Activated effector memory CD4-positive, alpha-beta T cell treated with Interleukin-2 at 50 U/mL for 16 hours (primary cell): ENCODE measurements around the gene CCDC192.

Source experiments
- DNase-seq: peaks from one replicate; pipeline ENCODE4 v3.0.0-alpha.2; 2020

The CCDC192 gene

DNA sequence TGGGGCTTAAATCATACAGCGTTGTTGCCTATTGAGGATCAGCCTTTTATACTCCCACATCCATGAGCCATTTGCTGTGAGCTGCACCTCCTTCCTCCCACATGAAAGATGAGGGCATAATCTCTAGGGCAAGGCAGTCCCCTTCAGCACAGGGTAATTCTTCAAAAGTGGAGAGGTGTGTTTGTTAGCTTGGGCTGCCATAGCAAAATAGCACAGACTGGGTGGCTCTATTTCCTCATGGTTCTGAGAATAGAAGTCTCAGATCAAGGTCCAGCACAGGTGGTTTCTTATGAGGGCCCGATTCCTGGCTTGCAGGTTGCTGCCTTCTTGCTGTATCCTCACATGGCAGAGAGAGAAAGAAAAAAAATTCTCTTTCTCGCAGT, 258.6 kb downstream of the CCDC192 start:
- DNase-seq = no peak

DNA sequence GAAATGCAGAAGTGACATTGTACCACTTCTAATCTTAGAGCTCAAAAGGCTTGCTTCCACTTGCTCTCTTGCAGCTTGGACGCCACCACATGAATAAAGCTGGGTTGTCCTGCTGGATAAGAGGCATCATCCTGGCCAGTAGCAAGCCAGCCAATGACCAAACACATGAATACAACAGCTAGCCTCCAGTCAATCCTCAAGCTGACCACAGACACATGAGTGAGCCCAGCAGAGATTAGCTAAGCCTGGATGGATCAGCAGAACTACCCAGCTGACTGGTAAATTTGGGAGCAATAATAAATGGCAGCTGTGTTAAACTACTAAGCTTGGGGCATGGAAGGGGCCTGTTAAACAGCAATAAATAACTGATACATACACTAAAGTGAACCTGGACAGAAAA, 259.3 kb downstream of the CCDC192 start:
- DNase-seq = no peak

DNA sequence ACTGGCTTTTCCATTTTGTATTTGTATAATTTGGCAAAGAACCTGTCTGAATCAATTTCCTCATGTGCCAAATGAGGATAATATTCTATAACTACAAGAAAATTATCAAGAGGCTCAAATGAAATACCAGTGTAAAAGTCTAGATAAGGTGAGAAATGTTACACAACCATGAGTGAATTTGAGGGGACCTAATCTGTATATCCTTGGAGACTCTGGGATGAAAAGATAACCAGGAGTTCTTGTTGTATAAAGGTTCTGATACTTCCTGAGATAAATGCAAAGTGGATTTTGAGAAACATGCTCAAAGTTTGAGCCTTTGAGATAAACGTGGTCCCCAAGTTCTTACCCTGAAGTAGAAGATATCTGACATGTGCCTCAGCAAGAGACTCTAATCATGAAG, 260.0 kb downstream of the CCDC192 start:
- DNase-seq = no peak

DNA sequence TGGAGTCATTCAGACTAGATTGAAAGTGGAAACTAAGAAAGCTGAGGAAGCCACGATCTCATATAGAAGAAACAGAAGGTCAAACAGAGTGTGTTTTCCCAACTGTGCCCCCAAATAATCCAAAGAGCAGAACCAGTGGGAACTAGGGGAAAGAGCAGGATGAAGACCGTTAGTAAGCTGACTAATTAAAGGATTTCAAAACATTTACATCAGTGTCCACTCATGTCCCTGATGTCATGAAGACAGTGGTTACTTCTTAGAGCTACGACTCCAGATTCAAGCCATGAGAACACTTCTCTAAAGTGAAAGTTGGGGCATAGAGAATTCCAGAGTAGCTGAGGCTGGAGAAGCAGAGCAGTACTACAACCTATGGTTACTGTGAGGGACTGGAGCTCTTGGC, 260.7 kb downstream of the CCDC192 start:
- no peak for DNase-seq

DNA sequence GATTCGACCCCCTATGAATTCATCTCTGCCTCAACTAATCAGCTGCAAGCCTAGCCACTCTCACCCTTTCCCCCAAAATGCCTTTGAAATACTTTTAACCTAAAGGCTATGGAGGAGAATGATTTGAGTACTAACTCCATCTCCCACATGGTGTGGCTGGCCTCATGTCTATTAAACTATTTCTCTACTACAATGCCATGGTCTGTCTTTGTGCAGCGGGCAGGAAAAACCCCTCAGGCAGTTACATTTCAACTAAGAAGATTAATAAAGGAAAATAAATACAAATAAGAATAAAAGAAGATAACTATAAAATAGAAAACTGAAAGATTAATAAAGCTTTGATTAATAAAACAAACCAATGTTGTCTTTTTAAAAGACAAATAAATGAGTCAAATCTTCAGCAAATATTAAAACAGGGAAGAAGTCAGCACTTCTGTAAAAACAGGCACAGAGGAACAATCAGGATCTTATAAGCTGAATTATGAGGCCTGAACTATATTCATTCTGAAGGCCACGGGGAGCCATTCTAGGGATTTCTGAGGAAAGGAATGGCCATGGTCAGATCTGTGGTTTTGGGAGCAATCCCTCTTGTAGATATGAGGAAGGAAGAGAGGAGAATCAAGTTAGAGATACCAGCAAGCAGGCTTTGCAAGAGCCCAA, 264.3 kb downstream of the CCDC192 start:
- no peak for DNase-seq

DNA sequence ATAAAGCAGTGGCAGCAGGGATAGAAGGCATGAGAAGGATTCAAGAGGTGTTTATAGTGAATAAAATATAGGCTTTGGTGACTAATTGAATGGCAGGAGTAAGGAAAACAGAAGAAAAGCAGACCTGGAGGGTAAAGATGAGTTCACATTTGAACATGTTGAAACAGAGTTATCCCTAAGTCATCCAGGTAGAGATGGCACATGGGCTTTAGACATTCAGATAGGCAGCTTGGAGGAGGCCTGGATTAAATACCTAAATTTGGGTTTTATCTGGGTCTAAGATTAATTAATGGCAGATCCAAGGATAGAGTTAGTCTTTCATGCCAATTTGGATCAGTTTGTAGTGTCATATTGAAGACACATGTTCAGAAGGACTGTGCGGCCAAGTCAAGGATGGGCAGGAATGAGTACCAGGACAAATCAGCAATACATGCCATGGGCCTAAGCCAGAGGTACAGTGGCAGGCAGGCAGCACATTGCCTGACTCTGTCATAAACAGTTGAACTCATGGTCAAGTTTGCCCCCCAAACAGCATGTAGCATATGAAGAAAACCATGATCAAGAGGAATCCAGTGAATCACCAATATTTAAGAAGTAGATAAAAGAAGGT, 264.9 kb downstream of the CCDC192 start:
- DNase-seq = no peak

- DNase-seq = no peak
Observed at GRCh38 chr5:127969002-127969401, 265.8 kb downstream of the CCDC192 start.

DNA sequence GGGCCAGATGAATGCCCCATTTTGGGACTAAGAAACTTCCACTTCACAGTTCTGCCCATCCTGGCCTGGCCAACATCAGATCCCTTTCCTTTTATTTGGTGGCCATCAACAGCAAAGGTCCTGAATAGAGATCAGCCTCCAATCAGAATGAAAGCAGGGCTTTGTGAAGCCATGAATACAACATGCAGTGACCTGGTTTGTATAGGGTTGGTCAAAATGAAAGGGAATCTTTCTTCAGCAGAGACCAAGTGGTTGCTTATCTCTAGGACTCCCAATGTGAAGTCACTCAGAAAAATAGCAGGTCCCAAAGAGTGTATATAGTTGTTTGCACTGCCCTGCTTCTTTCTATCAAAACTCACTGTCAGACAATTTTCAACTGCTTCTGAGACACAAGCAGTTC, 266.5 kb downstream of the CCDC192 start:
- no peak for DNase-seq

- no peak for DNase-seq
Observed at GRCh38 chr5:127970081-127970480, 266.9 kb downstream of the CCDC192 start.

DNA sequence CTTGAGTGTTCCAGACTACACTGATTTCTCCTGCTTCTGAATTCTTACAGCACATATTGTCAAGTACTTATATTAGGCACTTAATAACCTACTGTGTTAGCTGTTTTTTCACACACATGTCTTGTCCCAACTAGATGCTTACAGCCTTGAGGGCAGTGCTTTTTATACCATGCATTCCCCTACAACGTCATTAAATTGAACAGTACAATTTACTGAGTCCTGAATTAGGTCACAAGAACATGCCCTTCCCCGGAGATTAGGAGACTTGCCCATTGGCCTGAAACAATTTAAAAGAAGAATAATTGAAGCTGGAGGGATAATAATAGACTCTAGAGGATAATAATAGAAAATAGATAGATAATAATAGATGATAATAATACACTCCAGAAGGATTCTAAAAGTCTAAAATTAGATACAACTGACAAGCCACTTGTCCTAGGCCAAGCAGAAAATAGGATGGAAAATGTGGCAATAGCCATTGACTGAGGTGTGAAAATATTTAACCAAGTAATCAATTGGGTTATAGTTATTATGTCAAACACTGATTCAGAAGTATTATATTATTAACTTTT, 267.7 kb downstream of the CCDC192 start:
- DNase-seq = no peak

- no peak for DNase-seq
Observed at GRCh38 chr5:127975961-127976360, 272.8 kb downstream of the CCDC192 start.

GRCh38 chr5:127976525-127976924, 273.3 kb downstream of the CCDC192 start:
- no peak for DNase-seq

DNA sequence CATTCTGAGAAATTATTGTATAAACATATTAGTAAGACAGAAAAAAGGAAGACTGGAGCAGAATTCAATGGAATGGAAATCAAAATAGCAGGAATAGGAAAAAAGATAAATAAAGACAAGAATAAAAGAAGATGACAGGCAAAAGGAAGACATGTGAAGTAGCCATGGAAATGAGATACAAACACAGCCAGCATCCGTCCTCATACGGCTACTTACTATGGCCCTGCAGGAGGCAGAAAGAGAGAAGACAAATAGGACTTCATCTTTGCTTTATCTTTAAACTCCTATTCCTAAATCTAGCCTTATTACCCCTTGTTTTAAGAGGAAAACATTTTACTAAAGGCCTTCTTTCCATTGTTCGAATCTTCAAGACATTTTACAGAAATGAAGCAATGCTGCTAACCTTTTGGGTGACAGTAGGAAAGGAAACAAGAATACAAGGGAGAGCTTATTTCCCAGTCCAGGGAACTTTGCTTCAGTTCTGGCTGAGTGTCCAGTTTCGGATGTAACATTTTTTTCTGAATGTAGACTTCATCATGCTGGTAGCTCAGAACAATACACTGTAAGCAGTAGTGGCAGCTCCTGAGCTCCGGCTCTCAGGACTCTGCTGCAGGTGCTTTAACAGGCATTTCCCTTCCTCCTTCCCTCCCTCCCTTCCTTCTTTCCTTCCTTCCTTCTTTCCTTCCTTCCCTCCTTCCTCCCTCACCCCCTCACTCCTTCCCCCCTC, 274.0 kb downstream of the CCDC192 start:
- no peak for DNase-seq

DNA sequence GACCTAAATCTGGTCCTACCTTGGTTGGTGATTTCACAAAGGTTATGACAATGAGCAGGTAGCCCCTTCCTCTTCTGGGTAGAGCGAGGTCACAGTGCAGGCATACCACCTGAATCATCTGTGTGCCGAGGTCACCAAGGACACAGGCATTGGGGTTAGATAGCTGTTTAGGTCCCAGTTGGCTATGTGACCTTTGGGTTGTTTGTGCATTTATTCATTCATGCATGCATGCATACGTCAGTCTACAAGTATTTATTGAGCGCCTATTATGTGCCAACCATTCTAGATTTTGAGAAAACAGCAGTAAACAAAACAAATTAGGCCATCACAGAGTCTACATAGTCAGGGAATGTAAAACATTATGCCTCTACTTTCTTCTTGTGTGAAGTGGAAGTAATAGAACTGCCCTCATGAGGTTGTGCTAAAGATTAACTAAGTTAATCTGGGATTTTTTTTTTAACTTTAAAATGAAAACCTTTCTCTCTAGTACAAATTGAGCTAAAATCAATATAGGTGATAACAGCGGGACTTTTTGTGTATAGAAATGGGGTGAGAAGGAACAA, 275.6 kb downstream of the CCDC192 start:
- no peak for DNase-seq

- DNase-seq = no peak
Observed at GRCh38 chr5:127979475-127979874, 276.3 kb downstream of the CCDC192 start.

- no peak for DNase-seq
Observed at GRCh38 chr5:127980843-127981242, 277.7 kb downstream of the CCDC192 start.

DNA sequence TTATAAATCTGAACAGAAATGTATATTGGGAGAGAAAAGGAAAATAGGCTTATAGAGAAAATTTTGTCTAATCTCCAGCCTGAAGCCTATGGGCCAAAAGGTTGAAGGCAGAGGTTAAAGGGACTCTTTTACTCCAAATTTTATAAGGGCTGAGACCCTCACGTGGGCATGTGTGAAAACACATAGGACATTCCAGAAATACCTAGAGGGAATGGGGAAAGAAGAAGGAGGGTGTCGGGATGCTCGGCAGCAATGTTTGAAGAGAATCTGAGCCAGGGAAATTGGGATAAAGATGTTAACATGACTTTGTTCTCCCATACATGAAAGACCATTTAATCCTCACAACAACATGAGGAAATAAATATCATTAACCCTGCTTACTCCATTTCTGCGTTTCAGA, 278.3 kb downstream of the CCDC192 start:
- no peak for DNase-seq

DNA sequence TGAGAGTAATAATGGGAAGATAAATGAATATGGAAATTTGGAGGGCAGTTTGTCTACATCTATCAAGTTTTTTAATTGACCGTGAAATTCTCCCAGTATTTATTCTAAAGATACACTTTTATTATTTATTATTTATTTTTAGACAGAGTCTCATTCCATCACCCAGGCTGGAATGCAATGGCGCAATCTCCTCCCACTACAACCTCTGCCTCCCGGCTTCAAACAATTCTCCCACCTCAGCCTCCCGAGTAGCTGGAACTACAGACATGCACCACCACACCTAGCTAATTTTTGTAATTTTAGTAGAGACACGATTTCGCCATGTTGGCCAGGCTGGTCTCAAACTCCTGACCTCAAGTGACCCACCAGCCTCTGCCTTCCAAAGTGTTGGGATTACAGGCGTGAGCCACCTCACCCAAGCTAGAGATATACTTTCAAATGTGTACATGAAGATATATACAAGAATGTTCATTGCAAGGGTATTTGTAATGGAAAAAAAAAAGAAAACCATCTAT, 282.7 kb downstream of the CCDC192 start:
- no peak for DNase-seq

DNA sequence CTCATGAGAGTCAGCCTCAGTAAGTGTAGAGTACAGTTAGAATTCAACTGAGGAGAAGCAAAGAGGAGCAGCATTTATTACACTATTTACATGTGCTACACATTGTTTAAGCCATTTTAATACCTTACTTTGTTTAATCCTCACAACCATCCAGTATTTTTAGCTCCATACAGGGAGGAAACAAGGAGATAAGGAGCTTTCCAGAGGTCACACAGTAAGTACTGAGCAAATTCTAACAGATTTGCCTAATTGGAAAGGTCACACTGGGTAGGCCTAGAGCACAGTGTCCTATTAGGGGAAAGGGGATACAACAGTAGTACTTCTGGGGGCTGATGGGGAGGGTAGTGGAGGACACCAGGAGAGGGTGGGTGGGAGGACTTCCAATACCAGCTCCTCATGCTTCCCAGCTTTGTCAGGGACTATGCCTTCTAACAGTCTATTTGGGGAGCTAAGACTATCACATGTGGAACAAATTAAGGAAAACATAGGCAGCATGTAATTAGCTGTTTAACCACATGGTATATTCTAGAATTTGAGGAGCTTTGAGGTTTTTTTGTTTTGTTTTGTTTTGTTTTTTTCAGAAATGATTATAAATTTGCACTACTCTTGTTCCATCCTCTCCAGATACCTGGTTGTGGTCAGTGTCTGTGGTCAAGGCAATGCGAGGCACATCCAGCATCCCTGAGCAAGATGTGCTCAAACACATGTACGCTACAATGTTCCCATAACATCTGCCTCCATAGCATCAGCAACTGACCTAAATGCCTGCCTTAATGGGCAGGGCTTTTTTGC, 284.4 kb downstream of the CCDC192 start:
- no peak for DNase-seq

DNA sequence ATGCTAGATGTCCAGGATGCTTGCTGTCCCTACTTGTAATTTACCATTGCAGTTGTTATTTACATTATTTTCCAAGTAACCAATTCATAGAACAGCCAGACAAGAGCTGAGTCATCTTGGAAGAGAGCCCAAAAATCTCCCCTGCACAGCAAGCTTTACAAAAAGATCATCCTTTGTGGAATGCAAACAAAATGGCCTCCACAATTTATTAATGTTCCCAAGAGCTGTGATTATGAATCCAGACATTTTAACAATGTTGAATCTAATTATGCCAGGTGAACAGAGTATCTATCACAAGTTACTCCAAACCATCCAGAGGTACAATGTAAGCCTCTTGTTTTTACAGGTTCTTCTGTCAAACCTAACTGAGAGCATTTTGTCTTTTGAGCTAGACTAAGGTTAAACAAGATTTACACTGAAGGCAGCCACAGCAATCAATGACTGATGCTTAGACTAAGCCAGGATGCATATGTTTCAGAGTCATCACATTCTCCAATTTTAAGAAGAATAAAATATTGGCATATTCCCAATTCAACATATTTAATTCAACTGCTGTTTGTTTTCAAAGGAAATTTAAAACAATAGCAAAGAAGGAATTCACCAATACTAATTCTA, 285.1 kb downstream of the CCDC192 start:
- DNase-seq = no peak
